ENCODE results near the gene HAND2. TPM values are rescaled to one million over a fixed set of nuclear protein-coding genes. Genes with fewer than 3 reads are reported as not detected.

The HAND2 gene
- total and polyA plus RNA-seq, 2 of the 8 experiments (the other 6 are each of a cell fraction or from before 2014, with no cell fraction given), result 0.05 TPM; not detected in 1

GRCh38 chr4:173507471-173508385, 22.3 kb downstream of the HAND2 start (continued):
- TF ChIP-seq CTBP2 (IDR thresholded peaks at IDR 0.05; ENCODE audit: borderline replicate concordance, insufficient read depth, insufficient read length, low read length) (peak; percentile 99), TBP (IDR thresholded peaks at IDR 0.05; ENCODE audit: low read depth, low read length) (no peak)
